Omental fat pad (tissue), 4 donors: ENCODE data around the gene EVX2. TPM values are rescaled to one million over a fixed set of nuclear protein-coding genes. Genes with fewer than 3 reads are reported as not detected.

ENCODE experiments used
- ATAC-seq: fragments of 150-250 bp; one replicate; pipeline ENCODE4 v1.9.1; 2016; ENCODE audit warnings: mild to moderate bottlenecking, moderate library complexity; ENCODE audit not compliant: low FRiP score
- DNase-seq: peaks from one replicate; pipeline ENCODE4 v3.0.0-alpha.2; 2019; ENCODE audit warnings: low spot score
- CTCF ChIP-seq, 3 donors: fragments of 450-650 bp; IDR thresholded peaks; one replicate each; pipeline ENCODE4 v1.5.1; 2016 to 2017; ENCODE audit warnings: antibody characterized with exemption in 3 of 3, mild to moderate bottlenecking in 3 of 3, moderate library complexity in 2 of 3
- total RNA-seq, 4 donors: library from RNA; depleted of rRNA; stranded (reverse); fragments of >200 nt; gene quantifications; one replicate each; pipeline ENCODE4 v1.1.0, GENCODE V29; 2016

EVX2 gene
- total RNA-seq, 4 donors from 2014 or later = not detected

DNA sequence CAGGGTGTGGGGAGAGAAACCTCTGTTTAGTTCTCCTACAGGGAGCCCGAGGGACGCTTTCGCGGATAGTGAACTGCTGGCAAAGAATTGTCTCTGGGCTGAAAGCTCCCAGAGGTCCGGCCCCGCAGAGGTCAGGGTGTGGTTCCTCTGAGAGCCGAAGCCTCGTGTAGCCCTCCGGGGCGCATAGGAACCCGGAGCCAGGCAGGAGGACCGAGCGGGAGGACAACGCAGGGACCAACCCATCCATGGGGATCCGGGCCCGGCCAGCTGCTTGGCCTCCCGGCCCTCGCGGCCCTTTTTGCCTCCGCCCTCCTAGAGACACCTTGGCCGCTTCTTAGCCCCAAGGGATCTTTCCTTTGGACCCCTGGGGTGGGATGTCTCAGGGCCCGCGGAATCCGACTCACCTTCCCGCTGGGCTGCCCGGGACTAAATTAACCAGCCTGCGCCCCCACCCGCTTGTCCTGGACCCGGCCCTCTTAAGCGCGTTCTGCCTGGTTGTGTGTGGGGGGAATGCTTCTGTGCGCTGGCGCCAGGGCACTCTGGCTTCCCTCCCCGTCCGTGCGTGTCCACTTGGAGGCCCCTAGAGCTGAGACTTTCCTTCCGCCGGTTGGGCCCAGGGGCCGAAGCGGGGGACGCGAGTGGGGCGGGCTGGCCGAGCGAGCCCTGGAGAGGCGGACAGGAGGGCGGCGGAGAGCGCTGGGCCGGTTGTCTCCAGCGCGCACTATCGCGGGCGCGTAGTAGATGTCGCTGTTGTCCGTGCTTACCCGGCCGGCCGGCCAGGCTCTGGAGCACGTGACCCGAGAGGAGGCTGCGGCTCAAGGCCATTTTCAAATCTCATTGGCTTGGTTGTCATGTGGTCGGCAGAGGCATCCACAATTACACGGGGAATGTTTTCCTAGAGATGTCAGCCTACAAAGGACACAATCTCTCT, 32.4 kb upstream of the EVX2 start, which contains the start of gene HOXD10:
HOXD10 (plus strand) TSS at position 896 of the 931 bp plus-strand sequence. CDS start 56 bp downstream, outside the sequence.
- ATAC-seq (no peak), DNase-seq (no peak)
- TF ChIP-seq CTCF (IDR thresholded peaks at IDR 0.05) = no peak

DNA sequence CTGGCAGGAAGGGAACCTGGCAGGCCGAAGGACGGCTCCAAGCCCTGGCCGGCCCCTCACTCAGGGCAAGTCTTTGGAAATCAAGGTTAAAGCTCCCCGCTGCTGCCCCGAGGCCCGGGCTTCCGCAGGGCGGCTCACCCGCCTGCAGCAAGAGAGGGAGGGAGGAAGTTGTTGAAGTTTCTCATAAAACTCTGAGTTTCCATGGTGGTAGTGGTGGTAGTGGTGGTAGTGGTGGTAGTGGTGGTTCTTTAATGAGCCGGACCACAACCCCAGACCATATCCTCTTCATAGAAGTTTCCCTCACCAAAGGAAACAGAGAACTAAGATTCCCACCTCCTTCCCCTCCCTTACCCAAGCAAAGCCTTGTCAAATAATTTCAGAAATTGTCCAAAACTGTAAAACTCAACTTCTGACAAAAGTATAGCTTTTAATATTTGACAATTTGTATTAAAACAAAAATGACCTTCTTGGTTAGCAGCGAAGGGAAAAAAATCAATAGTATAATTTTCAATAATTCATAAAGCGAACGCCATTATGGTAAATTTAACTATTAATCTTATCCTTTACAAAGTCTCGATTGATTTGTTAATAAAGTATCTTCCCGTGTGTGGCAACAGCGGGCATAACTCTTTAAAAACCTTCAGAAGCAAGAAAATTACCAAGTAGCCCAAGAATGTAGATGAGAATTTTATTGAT, 31.3 kb upstream of the EVX2 start:
- ATAC-seq (no peak), DNase-seq (no peak)

DNA sequence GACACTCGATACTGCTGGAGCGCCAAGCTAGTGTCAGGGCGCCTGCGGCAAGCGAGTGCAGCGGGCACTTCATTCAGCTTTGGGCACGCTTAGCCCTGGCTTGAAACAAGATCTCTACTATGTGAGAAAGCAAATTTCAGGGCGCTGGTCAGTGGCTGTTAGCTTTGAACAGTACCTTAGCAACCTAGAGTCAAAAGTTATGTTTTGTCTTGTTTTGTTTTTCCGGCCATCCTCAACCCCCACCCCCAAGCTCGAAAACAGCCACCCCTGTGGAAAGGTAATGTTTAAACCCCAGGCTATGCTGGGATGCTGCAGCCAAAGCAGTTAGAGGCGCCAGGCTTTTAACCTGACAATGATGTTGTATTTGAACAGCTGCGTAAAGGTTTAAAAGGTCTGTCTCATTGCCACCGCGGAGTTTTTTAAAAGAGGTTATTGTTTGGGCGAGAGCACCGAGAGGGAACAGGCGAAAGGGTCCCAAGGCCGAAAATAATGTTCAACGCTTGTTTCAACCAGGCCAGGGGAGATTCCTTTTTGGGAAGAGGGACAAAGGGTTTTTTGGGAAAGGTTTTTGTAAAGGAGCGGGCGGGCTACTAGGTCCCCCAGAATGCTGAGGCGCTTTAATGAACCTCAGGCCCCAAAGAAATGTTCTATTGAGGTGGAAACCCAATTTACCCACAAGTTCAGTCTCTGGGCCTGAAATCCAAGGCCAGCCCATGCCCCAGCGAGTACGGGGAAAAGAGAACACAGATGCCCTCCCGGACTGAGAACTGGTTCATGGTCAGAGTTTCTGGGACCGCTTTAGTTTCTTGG, 30.6 kb upstream of the EVX2 start:
- no peak for ATAC-seq

More for the DNA sequence above, 31.3 kb upstream of the EVX2 start:
- TF ChIP-seq CTCF (IDR thresholded peaks at IDR 0.05) = no peak

GRCh38 chr2:176112375-176113302, 28.9 kb upstream of the EVX2 start:
- TF ChIP-seq CTCF (IDR thresholded peaks at IDR 0.05) = no peak
- no peak for DNase-seq
- ATAC-seq = no peak

More for the DNA sequence above, 30.6 kb upstream of the EVX2 start:
- no peak for TF ChIP-seq CTCF (IDR thresholded peaks at IDR 0.05)
- no peak for DNase-seq

- DNase-seq = no peak
- TF ChIP-seq CTCF (IDR thresholded peaks at IDR 0.05) = no peak
Measured at GRCh38 chr2:176111846-176112374, 28.1 kb upstream of the EVX2 start.

GRCh38 chr2:176111309-176111663, 27.5 kb upstream of the EVX2 start:
- no peak for DNase-seq
- no peak for TF ChIP-seq CTCF (IDR thresholded peaks at IDR 0.05)
- no peak for ATAC-seq

More at GRCh38 chr2:176111846-176112374, 28.1 kb upstream of the EVX2 start:
- ATAC-seq = no peak
